ENCODE measurements around the gene EXTL2.

EXTL2 gene

DNA sequence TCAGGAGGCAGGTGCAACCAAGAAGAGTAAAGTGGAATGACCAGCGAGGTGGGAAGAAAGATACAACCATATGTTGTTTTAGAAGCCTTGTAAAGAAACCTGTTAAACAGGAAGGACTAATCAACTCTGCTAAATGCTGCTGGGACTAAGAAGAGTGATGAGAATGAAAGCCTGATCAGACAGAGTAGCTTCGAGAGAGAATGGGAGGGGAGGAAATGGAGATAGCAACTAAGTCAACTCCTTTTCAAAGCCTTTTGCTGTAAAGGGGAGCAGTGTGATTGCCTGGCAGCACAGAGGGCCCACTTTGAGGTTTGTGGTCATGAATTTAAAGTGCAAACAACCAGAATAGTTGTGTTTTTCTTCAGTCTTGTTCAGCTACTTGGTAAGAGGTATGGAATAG is 32.6 kb upstream of the EXTL2 start:
- no peak for DNase-seq (ENCODE audit: low read depth)
- Histone ChIP-seq H3K9me3 (ENCODE audit: control insufficient read depth, low read length) (no peaks in the 10 kb centered on the region), H3K4me3 (ENCODE audit: low read length) (no peak overlapping the region), H3K9ac (ENCODE audit: low read length) (no peak overlapping the region), H3K4me1 (ENCODE audit: control insufficient read depth, insufficient read depth, low read length) (no peaks in the 10 kb centered on the region), H3K36me3 (ENCODE audit: control insufficient read depth, insufficient read depth, low read length, severe bottlenecking) (peaks cover 33% of the 10 kb centered on the region), H3K27me3 (replicated peaks; ENCODE audit: control insufficient read depth, insufficient read depth, low read length) (no peaks in the 10 kb centered on the region)

DNA sequence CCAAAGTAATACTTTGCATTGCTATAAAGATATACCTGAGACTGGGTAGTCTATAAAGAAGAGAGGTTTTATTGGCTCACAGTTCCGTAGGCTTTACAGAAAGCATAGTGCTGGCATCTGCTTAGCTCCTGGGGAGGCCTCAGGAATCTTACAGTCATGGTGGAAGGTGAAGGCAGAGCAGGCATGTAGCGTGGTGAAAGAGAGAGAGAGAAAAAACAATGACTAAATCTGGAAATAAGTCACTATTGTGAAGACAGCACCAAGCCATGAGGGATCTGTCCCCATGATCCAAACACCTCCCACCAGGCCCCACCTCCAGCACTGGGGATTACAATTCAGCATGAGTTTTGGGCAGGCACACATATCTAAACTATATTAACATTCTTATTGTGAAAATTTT is 31.6 kb upstream of the EXTL2 start:
- peaks cover 40% of the 10 kb centered on the region for H3K36me3 ChIP-seq (ENCODE audit: control insufficient read depth, insufficient read depth, low read length, severe bottlenecking)
- no peak for DNase-seq (ENCODE audit: low read depth)
- no peaks in the 10 kb centered on the region for H3K27me3 ChIP-seq (replicated peaks; ENCODE audit: control insufficient read depth, insufficient read depth, low read length)
- no peaks in the 10 kb centered on the region for H3K9me3 ChIP-seq (ENCODE audit: control insufficient read depth, low read length)
- H3K9ac ChIP-seq (ENCODE audit: low read length), result no peak overlapping the region
- H3K4me3 ChIP-seq (ENCODE audit: low read length), result no peak overlapping the region
- no peaks in the 10 kb centered on the region for H3K4me1 ChIP-seq (ENCODE audit: control insufficient read depth, insufficient read depth, low read length)

DNA sequence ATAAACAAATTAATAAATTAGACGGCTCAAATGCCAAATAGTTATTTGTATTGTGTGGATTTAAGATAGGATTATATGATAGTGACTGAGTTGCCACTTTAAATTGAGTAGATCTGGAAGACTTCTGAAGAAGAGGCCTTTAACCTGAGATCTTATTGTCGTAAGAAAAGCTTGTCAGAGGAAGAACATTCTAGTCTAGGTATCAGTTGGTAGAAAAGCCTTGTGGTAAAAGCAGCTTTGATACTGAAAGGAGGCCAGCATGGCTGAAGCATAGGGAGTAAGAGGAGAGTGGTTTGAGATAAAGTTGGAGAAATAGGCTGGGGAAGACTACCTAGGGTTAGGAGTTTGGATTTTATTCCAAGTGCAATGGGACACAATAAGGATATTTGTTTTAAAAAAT is 30.3 kb upstream of the EXTL2 start:
- H3K9ac ChIP-seq (ENCODE audit: low read length), result no peak overlapping the region
- H3K36me3 ChIP-seq (ENCODE audit: control insufficient read depth, insufficient read depth, low read length, severe bottlenecking), result peaks cover 39% of the 10 kb centered on the region
- no peak overlapping the region for H3K4me3 ChIP-seq (ENCODE audit: low read length)
- no peak for DNase-seq (ENCODE audit: low read depth)
- H3K9me3 ChIP-seq (ENCODE audit: control insufficient read depth, low read length), result no peaks in the 10 kb centered on the region
- no peaks in the 10 kb centered on the region for H3K4me1 ChIP-seq (ENCODE audit: control insufficient read depth, insufficient read depth, low read length)
- H3K27me3 ChIP-seq (replicated peaks; ENCODE audit: control insufficient read depth, insufficient read depth, low read length), result no peaks in the 10 kb centered on the region

DNA sequence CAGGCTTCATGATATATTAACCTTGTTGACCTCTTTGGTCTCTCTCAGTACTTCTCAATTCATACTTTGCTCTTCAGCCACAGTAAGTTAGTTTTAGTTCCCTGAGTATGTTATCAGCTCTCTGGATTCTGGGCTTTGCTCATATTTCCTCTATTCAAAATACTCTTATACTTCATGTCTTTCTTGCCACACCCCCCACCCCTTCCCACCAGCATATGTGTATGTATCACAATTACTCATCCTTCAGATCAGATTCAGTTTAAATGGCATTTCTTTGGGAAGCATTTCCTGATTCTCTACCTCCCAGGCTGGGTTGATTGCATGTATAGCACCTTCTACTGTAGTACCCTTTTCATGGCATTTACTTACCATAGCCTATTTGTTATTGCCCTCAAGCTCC is 29.6 kb upstream of the EXTL2 start:
- Histone ChIP-seq H3K27me3 (replicated peaks; ENCODE audit: control insufficient read depth, insufficient read depth, low read length) (no peaks in the 10 kb centered on the region), H3K9me3 (ENCODE audit: control insufficient read depth, low read length) (no peaks in the 10 kb centered on the region), H3K36me3 (ENCODE audit: control insufficient read depth, insufficient read depth, low read length, severe bottlenecking) (peaks cover 39% of the 10 kb centered on the region), H3K4me3 (ENCODE audit: low read length) (no peak overlapping the region), H3K4me1 (ENCODE audit: control insufficient read depth, insufficient read depth, low read length) (no peaks in the 10 kb centered on the region), H3K9ac (ENCODE audit: low read length) (no peak overlapping the region)
- no peak for DNase-seq (ENCODE audit: low read depth)

DNA sequence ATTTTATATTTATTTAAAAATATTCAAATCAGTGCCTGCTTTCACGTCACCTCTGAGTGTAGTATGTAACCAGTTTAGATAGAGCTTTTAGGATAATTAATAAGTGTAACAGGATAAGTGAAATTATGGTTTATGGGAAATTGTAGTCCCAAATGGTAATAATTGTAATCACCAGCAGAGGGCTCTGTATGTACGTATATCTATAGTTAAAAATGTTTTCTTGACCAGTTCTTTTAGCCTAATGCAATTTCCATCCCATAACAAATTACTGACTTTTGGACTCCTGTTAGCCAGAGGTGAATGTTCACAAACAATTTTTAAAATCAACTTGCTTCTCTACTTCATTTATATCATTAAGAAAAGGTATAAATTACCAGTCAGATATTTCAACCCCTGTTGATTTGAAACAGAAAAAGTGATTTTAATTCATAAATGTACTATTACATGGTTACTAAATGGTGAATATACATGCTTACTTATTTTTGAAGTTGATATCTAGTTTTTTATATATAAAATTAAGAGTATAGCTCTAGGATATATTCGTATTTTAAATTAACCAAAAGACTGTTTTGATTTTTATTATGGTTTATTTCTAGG is 26.6 kb upstream of the EXTL2 start:
- Histone ChIP-seq H3K4me3 (ENCODE audit: low read length) (no peak overlapping the region), H3K9ac (ENCODE audit: low read length) (no peak overlapping the region), H3K9me3 (ENCODE audit: control insufficient read depth, low read length) (no peaks in the 10 kb centered on the region), H3K36me3 (ENCODE audit: control insufficient read depth, insufficient read depth, low read length, severe bottlenecking) (peaks cover 58% of the 10 kb centered on the region), H3K4me1 (ENCODE audit: control insufficient read depth, insufficient read depth, low read length) (no peaks in the 10 kb centered on the region), H3K27me3 (replicated peaks; ENCODE audit: control insufficient read depth, insufficient read depth, low read length) (no peaks in the 10 kb centered on the region)
- DNase-seq (ENCODE audit: low read depth), result peak; percentile 90

DNA sequence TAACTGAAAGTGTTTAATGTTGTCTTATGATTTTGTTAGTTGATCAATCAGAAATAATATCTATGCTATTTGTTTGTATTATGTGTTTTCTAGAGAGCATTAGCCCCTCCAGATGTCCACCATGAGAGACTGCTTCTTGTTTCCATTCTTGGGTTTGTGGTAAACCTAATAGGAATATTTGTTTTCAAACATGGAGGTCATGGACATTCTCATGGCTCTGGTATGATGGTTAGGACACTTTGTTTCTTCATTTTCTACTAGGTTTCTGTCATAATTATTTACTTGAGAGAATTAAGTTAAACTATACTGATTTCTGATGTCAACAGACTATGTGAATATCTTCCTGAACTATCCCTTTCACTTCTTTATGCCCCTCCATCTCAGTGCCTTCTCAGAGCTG is 17.4 kb upstream of the EXTL2 start:
- Histone ChIP-seq H3K4me3 (ENCODE audit: low read length) (no peak overlapping the region), H3K36me3 (ENCODE audit: control insufficient read depth, insufficient read depth, low read length, severe bottlenecking) (peaks cover 96% of the 10 kb centered on the region)
- DNase-seq (ENCODE audit: low read depth), result peak; percentile 2

DNA sequence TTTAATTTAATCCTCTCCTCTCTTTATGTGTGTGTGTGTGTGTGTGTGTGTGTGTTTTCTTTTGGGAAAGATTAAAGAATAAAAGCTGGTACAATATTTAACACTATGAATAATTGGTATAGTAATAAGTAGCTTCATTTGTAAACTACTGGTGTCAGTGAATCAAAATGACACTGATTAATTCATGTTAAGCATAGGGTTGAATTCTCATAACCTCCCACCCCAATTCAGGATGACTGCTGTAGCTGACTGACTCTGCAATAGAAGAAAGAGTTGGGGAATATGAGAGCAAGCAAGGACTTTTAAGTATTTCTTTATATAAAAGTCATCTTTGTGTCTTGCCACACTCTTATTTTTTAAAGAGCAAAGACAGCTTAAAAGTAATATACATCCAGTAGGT is 14.4 kb upstream of the EXTL2 start:
- peaks cover 96% of the 10 kb centered on the region for H3K36me3 ChIP-seq (ENCODE audit: control insufficient read depth, insufficient read depth, low read length, severe bottlenecking)
- no peaks in the 10 kb centered on the region for H3K27me3 ChIP-seq (replicated peaks; ENCODE audit: control insufficient read depth, insufficient read depth, low read length)
- DNase-seq (ENCODE audit: low read depth), result no peak
- H3K4me3 ChIP-seq (ENCODE audit: low read length), result no peak overlapping the region
- no peaks in the 10 kb centered on the region for H3K4me1 ChIP-seq (ENCODE audit: control insufficient read depth, insufficient read depth, low read length)
- H3K9me3 ChIP-seq (ENCODE audit: control insufficient read depth, low read length), result no peaks in the 10 kb centered on the region
- H3K9ac ChIP-seq (ENCODE audit: low read length), result no peak overlapping the region

More for the DNA sequence above, 17.4 kb upstream of the EXTL2 start:
- Histone ChIP-seq H3K9me3 (ENCODE audit: control insufficient read depth, low read length) (no peaks in the 10 kb centered on the region), H3K4me1 (ENCODE audit: control insufficient read depth, insufficient read depth, low read length) (no peaks in the 10 kb centered on the region), H3K27me3 (replicated peaks; ENCODE audit: control insufficient read depth, insufficient read depth, low read length) (no peaks in the 10 kb centered on the region), H3K9ac (ENCODE audit: low read length) (no peak overlapping the region)

DNA sequence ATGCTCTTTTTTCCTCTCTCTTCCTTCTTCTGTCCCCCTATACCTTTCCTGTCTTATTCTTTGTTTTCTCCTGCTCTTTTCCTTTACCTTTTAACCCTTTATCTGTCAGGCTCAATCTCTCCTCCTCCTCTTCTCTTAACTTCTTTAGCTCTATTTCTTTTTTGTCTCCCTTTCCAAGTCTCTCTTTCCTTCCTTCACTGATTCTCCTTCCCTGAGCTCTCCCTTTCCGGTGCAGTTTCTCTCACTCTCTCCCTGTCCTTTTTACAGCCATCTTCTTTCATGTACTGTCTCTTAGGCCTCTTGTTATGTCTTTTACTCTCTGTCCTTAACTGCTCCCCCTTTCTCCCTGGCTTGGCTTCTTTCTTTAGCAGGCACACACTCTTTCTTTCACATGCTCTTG is 13.2 kb upstream of the EXTL2 start:
- peaks cover 96% of the 10 kb centered on the region for H3K36me3 ChIP-seq (ENCODE audit: control insufficient read depth, insufficient read depth, low read length, severe bottlenecking)
- no peak overlapping the region for H3K9ac ChIP-seq (ENCODE audit: low read length)
- DNase-seq (ENCODE audit: low read depth), result no peak
- H3K4me3 ChIP-seq (ENCODE audit: low read length), result no peak overlapping the region
- no peaks in the 10 kb centered on the region for H3K4me1 ChIP-seq (ENCODE audit: control insufficient read depth, insufficient read depth, low read length)
- H3K9me3 ChIP-seq (ENCODE audit: control insufficient read depth, low read length), result no peaks in the 10 kb centered on the region
- H3K27me3 ChIP-seq (replicated peaks; ENCODE audit: control insufficient read depth, insufficient read depth, low read length), result no peaks in the 10 kb centered on the region

DNA sequence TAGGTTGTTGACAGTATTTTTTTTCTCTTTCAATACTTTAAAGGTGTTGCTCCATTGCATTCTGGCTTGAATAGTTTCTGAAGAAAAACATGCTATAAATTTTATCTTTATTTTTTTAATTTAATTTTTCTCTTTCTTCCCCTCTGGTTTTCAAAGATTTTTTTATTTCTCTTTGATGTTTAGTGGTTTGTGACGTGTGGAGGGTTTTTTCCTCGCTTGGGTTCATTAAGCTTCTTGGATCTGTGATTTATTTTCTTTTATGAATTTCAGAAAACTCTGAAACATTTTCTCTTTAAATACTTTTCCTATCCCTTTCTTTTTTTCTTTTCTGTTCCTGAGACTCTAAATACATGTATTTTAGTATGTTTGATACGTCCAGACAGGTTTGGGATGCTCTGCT is 10.5 kb upstream of the EXTL2 start:
- Histone ChIP-seq H3K36me3 (ENCODE audit: control insufficient read depth, insufficient read depth, low read length, severe bottlenecking) (peaks cover 96% of the 10 kb centered on the region), H3K9me3 (ENCODE audit: control insufficient read depth, low read length) (no peaks in the 10 kb centered on the region), H3K27me3 (replicated peaks; ENCODE audit: control insufficient read depth, insufficient read depth, low read length) (no peaks in the 10 kb centered on the region), H3K9ac (ENCODE audit: low read length) (no peak overlapping the region), H3K4me3 (ENCODE audit: low read length) (no peak overlapping the region), H3K4me1 (ENCODE audit: control insufficient read depth, insufficient read depth, low read length) (no peaks in the 10 kb centered on the region)
- DNase-seq (ENCODE audit: low read depth), result no peak

DNA sequence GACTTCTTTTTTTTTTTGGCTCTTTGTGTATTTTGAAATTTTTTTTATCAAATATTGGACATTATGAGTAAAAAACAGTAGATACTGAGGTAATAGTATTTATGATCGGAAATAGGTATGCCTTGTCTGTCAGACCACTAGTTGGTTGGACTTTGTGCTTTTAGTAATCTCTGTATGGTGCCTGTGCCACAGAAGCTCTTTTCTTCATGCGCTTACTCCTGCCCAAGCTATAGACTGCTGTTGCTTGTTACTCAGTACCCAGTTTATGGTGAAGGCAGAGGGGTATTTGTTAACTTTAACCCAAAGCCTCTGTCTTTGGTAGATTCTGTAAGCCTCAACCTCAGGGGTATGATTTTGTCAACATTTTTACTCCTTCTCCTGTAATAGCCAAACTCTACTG is 9.9 kb upstream of the EXTL2 start:
- H3K36me3 ChIP-seq (ENCODE audit: control insufficient read depth, insufficient read depth, low read length, severe bottlenecking), result peaks cover 96% of the 10 kb centered on the region

DNA sequence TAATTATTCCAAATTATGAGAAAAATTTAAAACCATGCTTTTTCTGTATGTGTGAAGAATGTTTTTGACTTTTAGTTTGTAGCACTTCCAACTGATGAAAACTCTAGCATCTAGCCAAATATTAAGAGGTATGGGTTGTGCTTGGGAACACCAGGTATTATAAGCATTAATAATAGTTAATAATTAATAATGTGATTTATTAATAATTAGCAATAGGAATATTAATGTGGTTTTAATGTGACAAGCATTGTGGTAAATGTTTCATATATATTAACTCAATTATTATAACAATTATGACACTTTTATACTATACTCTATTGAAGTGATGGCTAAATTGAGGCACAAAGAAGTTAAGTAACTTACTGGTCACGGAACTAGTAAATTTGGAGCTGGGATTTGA is 9.1 kb upstream of the EXTL2 start:
- no peaks in the 10 kb centered on the region for H3K9me3 ChIP-seq (ENCODE audit: control insufficient read depth, low read length)
- H3K36me3 ChIP-seq (ENCODE audit: control insufficient read depth, insufficient read depth, low read length, severe bottlenecking), result peaks cover 96% of the 10 kb centered on the region
- no peaks in the 10 kb centered on the region for H3K27me3 ChIP-seq (replicated peaks; ENCODE audit: control insufficient read depth, insufficient read depth, low read length)
- no peak overlapping the region for H3K4me3 ChIP-seq (ENCODE audit: low read length)
- no peak for DNase-seq (ENCODE audit: low read depth)
- no peaks in the 10 kb centered on the region for H3K4me1 ChIP-seq (ENCODE audit: control insufficient read depth, insufficient read depth, low read length)
- H3K9ac ChIP-seq (ENCODE audit: low read length), result no peak overlapping the region

More for the DNA sequence above, 9.9 kb upstream of the EXTL2 start:
- DNase-seq (ENCODE audit: low read depth), result no peak
- Histone ChIP-seq H3K4me1 (ENCODE audit: control insufficient read depth, insufficient read depth, low read length) (no peaks in the 10 kb centered on the region), H3K4me3 (ENCODE audit: low read length) (no peak overlapping the region), H3K9me3 (ENCODE audit: control insufficient read depth, low read length) (no peaks in the 10 kb centered on the region), H3K9ac (ENCODE audit: low read length) (no peak overlapping the region), H3K27me3 (replicated peaks; ENCODE audit: control insufficient read depth, insufficient read depth, low read length) (no peaks in the 10 kb centered on the region)

DNA sequence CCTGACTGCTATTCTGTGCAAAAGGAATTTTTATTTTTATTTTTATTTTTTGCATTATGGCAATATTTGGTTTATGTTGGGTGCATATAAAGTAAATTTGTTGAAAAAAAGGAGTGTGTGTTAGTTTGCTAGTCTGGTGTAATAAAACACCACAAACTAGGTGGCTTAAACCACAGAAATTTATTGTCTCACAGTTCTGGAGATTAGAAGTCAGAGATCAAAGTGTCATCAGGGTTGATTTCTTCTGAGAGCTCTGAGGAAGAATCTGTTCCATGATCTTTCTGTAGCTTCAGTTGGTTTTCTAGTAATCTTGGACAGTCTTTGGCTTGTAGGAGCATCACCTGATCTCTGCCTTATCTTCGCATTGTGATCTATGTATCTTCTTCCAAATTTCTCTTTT is 7.7 kb upstream of the EXTL2 start:
- H3K9ac ChIP-seq (ENCODE audit: low read length), result no peak overlapping the region
- DNase-seq (ENCODE audit: low read depth), result no peak
- no peak overlapping the region for H3K4me3 ChIP-seq (ENCODE audit: low read length)
- H3K4me1 ChIP-seq (ENCODE audit: control insufficient read depth, insufficient read depth, low read length), result peaks cover 6% of the 10 kb centered on the region
- H3K9me3 ChIP-seq (ENCODE audit: control insufficient read depth, low read length), result no peaks in the 10 kb centered on the region
- peaks cover 86% of the 10 kb centered on the region for H3K36me3 ChIP-seq (ENCODE audit: control insufficient read depth, insufficient read depth, low read length, severe bottlenecking)
- no peaks in the 10 kb centered on the region for H3K27me3 ChIP-seq (replicated peaks; ENCODE audit: control insufficient read depth, insufficient read depth, low read length)
